ENCODE results near the gene UNC13A.

DNA sequence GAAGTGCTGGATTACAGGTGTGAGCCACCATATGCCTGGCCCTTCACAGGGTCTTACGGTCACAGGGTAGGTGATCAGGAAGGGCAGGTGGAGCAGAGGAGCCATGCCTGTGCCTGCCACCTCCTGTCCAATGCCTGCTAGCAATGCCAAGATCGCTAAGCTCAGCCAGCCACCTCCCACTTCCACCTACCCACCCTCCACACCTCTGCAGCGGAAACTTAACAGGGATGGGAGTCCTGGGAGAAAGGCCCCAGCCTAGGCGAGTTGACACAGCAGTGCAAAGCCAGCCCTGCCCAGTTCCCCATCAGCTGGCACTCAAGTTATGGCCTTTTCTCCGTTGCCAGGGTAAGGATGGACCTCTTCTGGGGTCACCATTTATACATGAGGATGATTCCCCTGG lies 47.3 kb upstream of the UNC13A start:
- TF ChIP-seq SP1 (IDR thresholded peaks at IDR 0.05) (no peak), ZNF384 (IDR thresholded peaks at IDR 0.05) (no peak), HDGF (IDR thresholded peaks at IDR 0.05; ENCODE audit: borderline replicate concordance) (no peak), BHLHE40 (IDR thresholded peaks at IDR 0.05; ENCODE audit: borderline replicate concordance) (no peak), FOXK2 (IDR thresholded peaks at IDR 0.05) (no peak), FOXA1 (IDR thresholded peaks at IDR 0.05) (no peak), ELF4 (IDR thresholded peaks at IDR 0.05) (no peak), SUZ12 (IDR thresholded peaks at IDR 0.05) (no peak), FOXM1 (IDR thresholded peaks at IDR 0.05; ENCODE audit: borderline replicate concordance) (no peak), ARNT (IDR thresholded peaks at IDR 0.05) (no peak), TARDBP (IDR thresholded peaks at IDR 0.05) (no peak)
- TF ChIP-seq, protein P1, sequence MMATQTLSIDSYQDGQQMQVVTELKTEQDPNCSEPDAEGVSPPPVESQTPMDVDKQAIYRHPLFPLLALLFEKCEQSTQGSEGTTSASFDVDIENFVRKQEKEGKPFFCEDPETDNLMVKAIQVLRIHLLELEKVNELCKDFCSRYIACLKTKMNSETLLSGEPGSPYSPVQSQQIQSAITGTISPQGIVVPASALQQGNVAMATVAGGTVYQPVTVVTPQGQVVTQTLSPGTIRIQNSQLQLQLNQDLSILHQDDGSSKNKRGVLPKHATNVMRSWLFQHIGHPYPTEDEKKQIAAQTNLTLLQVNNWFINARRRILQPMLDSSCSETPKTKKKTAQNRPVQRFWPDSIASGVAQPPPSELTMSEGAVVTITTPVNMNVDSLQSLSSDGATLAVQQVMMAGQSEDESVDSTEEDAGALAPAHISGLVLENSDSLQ (IDR thresholded peaks at IDR 0.05) = no peak
